Hematopoietic multipotent progenitor cell (in vitro differentiated cells): ENCODE results near the gene SOX10. TPM values are rescaled to one million over a fixed set of nuclear protein-coding genes. Genes with fewer than 3 reads are reported as not detected.

Experiments used
- DNase-seq, 3 donors: peaks; one replicate each; pipeline ENCODE4 v3.0.0-alpha.2; 2011 to 2015; ENCODE audit warnings: low read depth in 2 of 3, low spot score in 2 of 3
- total RNA-seq: library from RNA; depleted of rRNA; stranded (reverse); fragments of >200 nt; gene quantifications from one replicate; pipeline ENCODE4 v1.2.3, GENCODE V29; 2012

SOX10 gene
- total RNA-seq, result not detected

- DNase-seq, result no peak
Measured at GRCh38 chr22:37983860-37984791, at the start of gene SOX10. SOX10 (minus strand) TSS chr22:37984555; CDS start chr22:37983784, 771 bp downstream.

GRCh38 chr22:38033522-38034277 is 49.3 kb upstream of the SOX10 start:
- DNase-seq, result no peak

- no peak for DNase-seq
Measured at GRCh38 chr22:38032681-38033521, 48.5 kb upstream of the SOX10 start.

- DNase-seq, result no peak
Measured at GRCh38 chr22:38031491-38031890, 47.1 kb upstream of the SOX10 start.

- no peak for DNase-seq
Measured at GRCh38 chr22:38030311-38031133, 46.2 kb upstream of the SOX10 start.

- no peak for DNase-seq
Measured at GRCh38 chr22:38029901-38030300, 45.5 kb upstream of the SOX10 start.

GRCh38 chr22:38029370-38029769 is 45.0 kb upstream of the SOX10 start:
- no peak for DNase-seq

GRCh38 chr22:38028344-38029130 is 44.2 kb upstream of the SOX10 start:
- DNase-seq, result no peak

- no peak for DNase-seq
Measured at GRCh38 chr22:38027487-38027886, 43.1 kb upstream of the SOX10 start.

GRCh38 chr22:38026130-38027111 is 42.1 kb upstream of the SOX10 start:
- no peak for DNase-seq

GRCh38 chr22:38025514-38025913 is 41.2 kb upstream of the SOX10 start:
- DNase-seq, result no peak

- DNase-seq, result no peak
Measured at GRCh38 chr22:38023045-38023444, 38.7 kb upstream of the SOX10 start.

- no peak for DNase-seq
Measured at GRCh38 chr22:38021206-38021605, 36.9 kb upstream of the SOX10 start.

GRCh38 chr22:38018938-38019827 is 34.8 kb upstream of the SOX10 start:
- DNase-seq, result no peak

GRCh38 chr22:38017939-38018885 is 33.9 kb upstream of the SOX10 start:
- no peak for DNase-seq
